ENCODE measurements around the gene MFN1. TPM values are rescaled to one million over a fixed set of nuclear protein-coding genes. Genes with fewer than 3 reads are reported as not detected.
A peak's percentile ranks its signal among the peaks of the same experiment; 100 is the strongest.
"Not testable (repeated sequence)": the region's sequence is repeated elsewhere in the genome, so short reads cannot be mapped to it uniquely, and the experiment has no call there.

Gene MFN1
- polyA plus RNA-seq (ENCODE audit: insufficient read length): 45.3 TPM

- peak; percentile 97 for DNase-seq (ENCODE audit: low read depth)
Measured at GRCh38 chr3:179347345-179348194, at the start of gene MFN1. MFN1 (plus strand) TSS chr3:179347709; CDS start chr3:179348852, 1,143 bp downstream.

- no peak for DNase-seq (ENCODE audit: low read depth)
Measured at GRCh38 chr3:179297971-179298725, 49.4 kb upstream of the MFN1 start.

- no peak for DNase-seq (ENCODE audit: low read depth)
Measured at GRCh38 chr3:179299316-179299715, 48.2 kb upstream of the MFN1 start.

GRCh38 chr3:179299999-179300613 lies 47.4 kb upstream of the MFN1 start:
- no peak for DNase-seq (ENCODE audit: low read depth)

GRCh38 chr3:179301645-179302044 lies 45.9 kb upstream of the MFN1 start:
- no peak for DNase-seq (ENCODE audit: low read depth)

GRCh38 chr3:179302111-179302510 lies 45.4 kb upstream of the MFN1 start:
- DNase-seq (ENCODE audit: low read depth): no peak

- DNase-seq (ENCODE audit: low read depth): no peak
Measured at GRCh38 chr3:179304605-179305004, 42.9 kb upstream of the MFN1 start.

GRCh38 chr3:179307362-179307761 lies 40.1 kb upstream of the MFN1 start:
- DNase-seq (ENCODE audit: low read depth): not testable (repeated sequence)

- DNase-seq (ENCODE audit: low read depth): no peak
Measured at GRCh38 chr3:179308001-179308400, 39.5 kb upstream of the MFN1 start.

GRCh38 chr3:179309225-179310078 lies 38.1 kb upstream of the MFN1 start:
- DNase-seq (ENCODE audit: low read depth): no peak

- DNase-seq (ENCODE audit: low read depth): no peak
Measured at GRCh38 chr3:179318876-179319275, 28.6 kb upstream of the MFN1 start.

- no peak for DNase-seq (ENCODE audit: low read depth)
Measured at GRCh38 chr3:179321668-179322285, 25.7 kb upstream of the MFN1 start.

- no peak for DNase-seq (ENCODE audit: low read depth)
Measured at GRCh38 chr3:179322286-179323196, 25.0 kb upstream of the MFN1 start, which contains the start of gene ZNF639. ZNF639 (plus strand) TSS chr3:179323031; CDS start chr3:179328294, 5,263 bp downstream.

- no peak for DNase-seq (ENCODE audit: low read depth)
Measured at GRCh38 chr3:179323197-179324110, 24.1 kb upstream of the MFN1 start.

- DNase-seq (ENCODE audit: low read depth): no peak
Measured at GRCh38 chr3:179324270-179324754, 23.2 kb upstream of the MFN1 start.

GRCh38 chr3:179330438-179330837 lies 17.1 kb upstream of the MFN1 start:
- DNase-seq (ENCODE audit: low read depth): no peak

- DNase-seq (ENCODE audit: low read depth): no peak
Measured at GRCh38 chr3:179332240-179332639, 15.3 kb upstream of the MFN1 start.

GRCh38 chr3:179333084-179333483 lies 14.4 kb upstream of the MFN1 start:
- no peak for DNase-seq (ENCODE audit: low read depth)
